AG04450 (cell line): ENCODE measurements around the gene PPP2R2B. TPM values are rescaled to one million over a fixed set of nuclear protein-coding genes. Genes with fewer than 3 reads are reported as not detected.

ENCODE experiments used
- CTCF ChIA-PET: fragments of 300-600, 350-600 bp; formaldehyde crosslinking; extraction: SDS; loops from one replicate; lab custom pipeline; 2022; ENCODE audit warnings: antibody characterized with exemption, inconsistent platforms; lab: Charles Lee
- POLR2A ChIA-PET: fragments of 350-600 bp; formaldehyde crosslinking; extraction: SDS; loops from one replicate; lab custom pipeline; 2021; ENCODE audit warnings: antibody characterized with exemption, inconsistent platforms; lab: Yijun Ruan, JAX
- DNase-seq: peaks from one replicate; pipeline ENCODE4 v3.0.0-alpha.2; 2011; ENCODE audit warnings: low read depth, low spot score
- H3K27ac ChIP-seq: one replicate; pipeline ENCODE4 v1.5.1; 2012; ENCODE audit warnings: low read depth, low read length, control low read depth
- H3K27me3 ChIP-seq: one replicate; pipeline ENCODE4 v1.6.0; 2012; ENCODE audit warnings: low read length; ENCODE audit not compliant: control insufficient read depth, insufficient read depth
- H3K4me3 ChIP-seq: 2 replicates; pipeline ENCODE4 v1.5.1; 2011; ENCODE audit warnings: mild to moderate bottlenecking, low read depth, low read length, control low read depth
- H3K9me3 ChIP-seq: 2 replicates; pipeline ENCODE4 v1.5.1; 2012; ENCODE audit warnings: low read length; ENCODE audit not compliant: control insufficient read depth, insufficient read depth
- CTCF ChIP-seq: IDR thresholded peaks from 2 replicates; pipeline ENCODE4 v1.5.1; 2011; ENCODE audit warnings: low read depth, low read length, control low read depth, inconsistent platforms
- polyA plus RNA-seq: library from polyadenylated mRNA; depleted of rRNA; stranded (reverse); fragments of >200 nt; gene quantifications from 2 replicates; pipeline ENCODE4 v1.2.3, GENCODE V29; 2011

The PPP2R2B gene
- polyA plus RNA-seq, 1 experiment, result not detected

- H3K9me3 ChIP-seq, result no peaks in the 10 kb centered on the region
- POLR2A ChIA-PET, result no interaction called here
- no peak for TF ChIP-seq CTCF
- no peaks in the 10 kb centered on the region for H3K27me3 ChIP-seq
- no peak overlapping the region for H3K27ac ChIP-seq
- no peak overlapping the region for H3K4me3 ChIP-seq
- CTCF ChIA-PET, result no interaction called here
- DNase-seq, result no peak
Measured at GRCh38 chr5:146680846-146681584, 197.5 kb downstream of the PPP2R2B start.

GRCh38 chr5:146675636-146676035, 202.9 kb downstream of the PPP2R2B start:
- Histone ChIP-seq H3K9me3 (no peaks in the 10 kb centered on the region), H3K4me3 (no peak overlapping the region), H3K27ac (no peak overlapping the region), H3K27me3 (no peaks in the 10 kb centered on the region)
- TF ChIP-seq CTCF, result no peak
- CTCF ChIA-PET, result no interaction called here
- no peak for DNase-seq
- POLR2A ChIA-PET, result no interaction called here

GRCh38 chr5:146672866-146673265, 205.7 kb downstream of the PPP2R2B start:
- H3K4me3 ChIP-seq, result no peak overlapping the region
- ChIA-PET CTCF (no interaction called here), POLR2A (no interaction called here)
- no peaks in the 10 kb centered on the region for H3K27me3 ChIP-seq
- no peak for TF ChIP-seq CTCF
- no peaks in the 10 kb centered on the region for H3K9me3 ChIP-seq
- no peak for DNase-seq
- no peak overlapping the region for H3K27ac ChIP-seq

- CTCF ChIA-PET, result no interaction called here
- POLR2A ChIA-PET, result no interaction called here
Measured at GRCh38 chr5:146671561-146672295, 206.8 kb downstream of the PPP2R2B start.

More at GRCh38 chr5:146671561-146672295, 206.8 kb downstream of the PPP2R2B start:
- no peak for DNase-seq
- Histone ChIP-seq H3K27me3 (no peaks in the 10 kb centered on the region), H3K27ac (no peak overlapping the region), H3K9me3 (no peaks in the 10 kb centered on the region), H3K4me3 (no peak overlapping the region)
- TF ChIP-seq CTCF, result no peak
